Testis (tissue), 2 donors: Measurements from ENCODE around the gene THRB.

Experiments used
- POLR2A ChIP-seq: fragments of 450-650 bp; IDR thresholded peaks from one replicate; pipeline ENCODE4 v1.6.1; 2017; ENCODE audit warnings: antibody characterized with exemption, mild to moderate bottlenecking, moderate library complexity
- TF ChIP-seq, protein P1 (sequence below), 3 experiments: fragments of 450-650 bp in 2 of 3; fragments of 200-600 bp in 1 of 3; sonication (generic) in 1 of 3; IDR thresholded peaks; one replicate each; pipeline ENCODE4 v1.5.1; 2016 to 2019; ENCODE audit warnings: antibody characterized with exemption in 3 of 3, mild to moderate bottlenecking in 2 of 3, moderate library complexity in 1 of 3

DNA sequence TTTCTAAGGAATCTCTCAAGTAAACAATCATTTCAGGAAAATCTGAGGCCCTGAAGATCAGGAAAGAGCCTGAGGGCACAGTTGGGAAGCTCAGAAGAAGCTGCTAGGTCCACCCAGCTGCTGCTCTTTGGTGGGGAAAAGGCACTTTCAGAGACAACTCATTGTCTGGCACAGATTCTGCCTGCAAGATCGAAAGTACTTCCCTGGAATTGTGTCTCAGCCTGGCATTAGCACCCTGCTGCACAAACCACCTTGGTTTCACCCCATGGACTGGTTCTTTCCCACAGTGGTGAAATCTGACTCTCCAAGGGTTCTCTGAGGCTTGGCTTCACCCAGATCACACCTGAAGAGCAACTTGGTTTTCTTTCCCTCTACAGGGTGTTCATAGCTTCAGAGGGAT, 18.7 kb downstream of the THRB start:
- TF ChIP-seq, protein P1, sequence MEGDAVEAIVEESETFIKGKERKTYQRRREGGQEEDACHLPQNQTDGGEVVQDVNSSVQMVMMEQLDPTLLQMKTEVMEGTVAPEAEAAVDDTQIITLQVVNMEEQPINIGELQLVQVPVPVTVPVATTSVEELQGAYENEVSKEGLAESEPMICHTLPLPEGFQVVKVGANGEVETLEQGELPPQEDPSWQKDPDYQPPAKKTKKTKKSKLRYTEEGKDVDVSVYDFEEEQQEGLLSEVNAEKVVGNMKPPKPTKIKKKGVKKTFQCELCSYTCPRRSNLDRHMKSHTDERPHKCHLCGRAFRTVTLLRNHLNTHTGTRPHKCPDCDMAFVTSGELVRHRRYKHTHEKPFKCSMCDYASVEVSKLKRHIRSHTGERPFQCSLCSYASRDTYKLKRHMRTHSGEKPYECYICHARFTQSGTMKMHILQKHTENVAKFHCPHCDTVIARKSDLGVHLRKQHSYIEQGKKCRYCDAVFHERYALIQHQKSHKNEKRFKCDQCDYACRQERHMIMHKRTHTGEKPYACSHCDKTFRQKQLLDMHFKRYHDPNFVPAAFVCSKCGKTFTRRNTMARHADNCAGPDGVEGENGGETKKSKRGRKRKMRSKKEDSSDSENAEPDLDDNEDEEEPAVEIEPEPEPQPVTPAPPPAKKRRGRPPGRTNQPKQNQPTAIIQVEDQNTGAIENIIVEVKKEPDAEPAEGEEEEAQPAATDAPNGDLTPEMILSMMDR (IDR thresholded peaks at IDR 0.05) = no peak
- no peak for TF ChIP-seq POLR2A
